Right atrium auricular region (tissue), 2 donors: ENCODE measurements around the gene TANGO2. TPM values are rescaled to one million over a fixed set of nuclear protein-coding genes. Genes with fewer than 3 reads are reported as not detected.

ENCODE experiments used
- DNase-seq: peaks from one replicate; pipeline ENCODE4 v3.0.0-alpha.2; 2019; ENCODE audit warnings: low spot score
- H3K27ac ChIP-seq, 2 donors: fragments of 200-600 bp; sonication (generic); 1 replicate in 1 of 2; 2 replicates in 1 of 2; pipeline ENCODE4 v1.5.1; 2016 to 2019
- H3K27me3 ChIP-seq, 2 donors: fragments of 200-600 bp; sonication (generic); one replicate each; pipeline versions ENCODE4 v1.5.1 to v1.6.0; 2017 to 2019
- H3K36me3 ChIP-seq: fragments of 200-600 bp; sonication (generic); one replicate; pipeline ENCODE4 v1.5.1; 2016
- H3K4me1 ChIP-seq, 2 donors: fragments of 200-600 bp; sonication (generic); one replicate each; pipeline versions ENCODE4 v1.5.1 to v1.6.0; 2017 to 2019
- H3K4me3 ChIP-seq, 2 donors: fragments of 200-600 bp; sonication (generic); 1 replicate in 1 of 2; 2 replicates in 1 of 2; pipeline ENCODE4 v1.5.1; 2017 to 2019; ENCODE audit warnings: mild to moderate bottlenecking in 1 of 2, moderate library complexity in 1 of 2
- H3K9me3 ChIP-seq, 2 donors: fragments of 200-600 bp; sonication (generic); one replicate each; pipeline ENCODE4 v1.5.1; 2019
- total RNA-seq, 2 donors: library from RNA; depleted of rRNA; stranded (reverse); fragments of >200 nt; gene quantifications; one replicate each; pipeline ENCODE4 v1.1.0, GENCODE V29; 2016
- TF ChIP-seq, protein P1 (sequence below), 2 donors: fragments of 200-600 bp; sonication (generic); IDR thresholded peaks; one replicate each; pipeline ENCODE4 v1.5.1; 2019; ENCODE audit warnings: antibody characterized with exemption in 2 of 2

Gene TANGO2
- total RNA-seq, 2 donors from 2014 or later, result 95.2 to 101 TPM

DNA sequence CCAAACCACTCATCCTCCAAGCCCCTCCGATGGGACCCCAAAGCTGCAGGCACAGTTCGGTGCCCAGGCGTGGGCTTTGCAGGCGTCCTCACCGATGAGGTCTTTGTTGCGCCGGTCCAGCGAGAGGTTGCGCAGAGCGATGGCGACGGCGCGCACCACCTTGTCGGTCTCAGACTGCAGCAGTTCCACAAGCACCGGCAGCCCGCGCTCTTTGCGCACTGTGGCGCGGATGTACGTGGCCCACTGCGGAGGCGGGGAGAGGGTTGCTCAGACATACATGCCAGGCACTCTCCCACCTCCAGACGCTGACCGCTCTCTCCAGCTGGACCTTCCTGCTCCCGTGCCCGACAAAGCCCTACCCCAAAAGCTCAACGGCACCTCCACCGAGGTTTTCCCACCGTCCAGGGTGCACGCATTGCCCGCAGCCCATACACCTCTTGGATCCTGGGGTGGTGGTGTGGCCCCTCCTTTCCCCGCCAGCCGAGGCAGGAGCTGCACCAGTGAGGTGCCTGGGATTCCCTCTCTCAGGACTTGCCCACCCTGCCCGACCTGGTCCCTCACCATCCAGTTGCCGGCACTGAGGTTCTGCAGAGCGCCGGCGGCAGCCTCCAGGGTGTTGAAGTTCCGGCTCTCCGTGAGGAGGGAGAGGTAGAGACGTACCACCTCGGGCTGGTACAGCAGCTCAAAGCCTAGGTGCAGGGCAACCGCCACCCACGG, 47.2 kb upstream of the TANGO2 start:
- H3K27ac ChIP-seq, result no peak overlapping the region
- no peak for DNase-seq
- no peaks in the 10 kb centered on the region for H3K27me3 ChIP-seq
- TF ChIP-seq, protein P1, sequence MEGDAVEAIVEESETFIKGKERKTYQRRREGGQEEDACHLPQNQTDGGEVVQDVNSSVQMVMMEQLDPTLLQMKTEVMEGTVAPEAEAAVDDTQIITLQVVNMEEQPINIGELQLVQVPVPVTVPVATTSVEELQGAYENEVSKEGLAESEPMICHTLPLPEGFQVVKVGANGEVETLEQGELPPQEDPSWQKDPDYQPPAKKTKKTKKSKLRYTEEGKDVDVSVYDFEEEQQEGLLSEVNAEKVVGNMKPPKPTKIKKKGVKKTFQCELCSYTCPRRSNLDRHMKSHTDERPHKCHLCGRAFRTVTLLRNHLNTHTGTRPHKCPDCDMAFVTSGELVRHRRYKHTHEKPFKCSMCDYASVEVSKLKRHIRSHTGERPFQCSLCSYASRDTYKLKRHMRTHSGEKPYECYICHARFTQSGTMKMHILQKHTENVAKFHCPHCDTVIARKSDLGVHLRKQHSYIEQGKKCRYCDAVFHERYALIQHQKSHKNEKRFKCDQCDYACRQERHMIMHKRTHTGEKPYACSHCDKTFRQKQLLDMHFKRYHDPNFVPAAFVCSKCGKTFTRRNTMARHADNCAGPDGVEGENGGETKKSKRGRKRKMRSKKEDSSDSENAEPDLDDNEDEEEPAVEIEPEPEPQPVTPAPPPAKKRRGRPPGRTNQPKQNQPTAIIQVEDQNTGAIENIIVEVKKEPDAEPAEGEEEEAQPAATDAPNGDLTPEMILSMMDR (IDR thresholded peaks at IDR 0.05), result no peak
- no peak overlapping the region for H3K4me3 ChIP-seq
- peaks cover 0 to 8% of the 10 kb centered on the region in 2 donors for H3K4me1 ChIP-seq
- no peaks in the 10 kb centered on the region for H3K9me3 ChIP-seq
- H3K36me3 ChIP-seq, result peaks cover 40% of the 10 kb centered on the region

DNA sequence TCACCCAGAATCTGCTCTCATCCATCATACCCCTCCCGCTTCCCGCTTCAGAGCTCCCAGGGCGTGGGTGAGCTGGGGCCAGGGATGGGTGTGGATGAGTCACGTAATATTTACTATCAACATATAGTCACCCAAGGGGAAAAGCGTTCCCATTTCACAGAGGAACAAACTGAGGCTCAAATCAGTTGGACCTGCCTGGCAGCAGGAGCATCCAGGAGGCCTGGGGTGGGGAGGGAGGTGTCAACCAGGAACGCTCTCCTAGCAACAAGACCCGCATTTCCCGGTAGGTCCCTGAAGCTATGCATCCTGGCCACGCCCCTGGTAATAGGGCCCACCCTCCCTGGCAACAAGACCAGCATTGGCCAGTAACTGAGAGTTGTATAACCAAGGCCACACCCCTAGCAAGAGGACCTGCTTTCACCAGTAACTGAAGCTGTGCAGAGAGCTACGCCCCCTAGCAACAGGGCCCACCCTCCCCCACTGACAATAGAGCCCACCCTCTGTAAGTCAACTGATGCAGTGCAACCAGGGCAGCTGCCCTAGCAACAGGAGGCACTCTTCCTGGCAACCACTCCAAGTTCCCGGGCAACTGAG, 46.5 kb upstream of the TANGO2 start:
- H3K27me3 ChIP-seq, result no peaks in the 10 kb centered on the region
- H3K27ac ChIP-seq, result no peak overlapping the region
- H3K4me1 ChIP-seq, result peaks cover 0 to 8% of the 10 kb centered on the region in 2 donors
- TF ChIP-seq, protein P1 (IDR thresholded peaks at IDR 0.05), result no peak
- no peak for DNase-seq
- no peak overlapping the region for H3K4me3 ChIP-seq
- H3K9me3 ChIP-seq, result no peaks in the 10 kb centered on the region
- H3K36me3 ChIP-seq, result peaks cover 41% of the 10 kb centered on the region

DNA sequence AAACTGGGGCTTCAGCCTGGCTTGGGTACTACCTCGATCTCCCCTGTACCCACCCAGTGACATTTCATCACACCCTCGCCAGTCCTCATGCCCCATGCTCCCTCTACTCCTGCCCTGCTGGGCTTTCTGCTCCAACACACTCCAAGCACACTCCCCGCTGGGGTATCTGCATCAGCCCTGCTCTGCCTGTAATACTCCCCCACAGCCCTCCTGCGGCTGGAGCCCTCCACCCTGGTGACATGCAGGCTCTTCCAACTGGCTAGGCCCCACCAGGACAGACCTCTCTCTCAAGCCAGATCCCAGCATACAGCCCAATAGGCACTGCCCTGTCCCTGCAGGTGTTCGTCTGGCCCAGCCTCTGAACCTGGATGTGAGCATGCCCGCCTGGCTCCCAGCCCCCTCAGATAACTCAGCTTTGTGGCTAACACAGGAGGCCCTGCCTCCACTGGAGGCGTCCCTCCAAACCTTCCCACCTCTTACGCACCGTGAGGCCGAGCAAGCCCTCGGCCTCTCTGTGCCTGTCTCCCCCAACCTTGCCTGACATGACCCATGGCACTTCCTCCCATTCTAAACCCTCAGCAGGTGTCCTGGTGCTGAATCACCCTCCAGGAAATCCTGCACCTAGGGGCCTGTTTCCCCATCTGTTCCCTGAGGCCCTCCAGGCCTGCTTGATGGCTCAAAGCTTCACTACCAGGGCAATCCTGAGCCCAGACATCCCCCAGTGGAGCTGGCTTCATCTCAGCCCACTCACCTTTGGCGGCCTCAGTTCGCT, 45.8 kb upstream of the TANGO2 start:
- no peak for DNase-seq
- Histone ChIP-seq H3K27ac (no peak overlapping the region), H3K27me3 (no peaks in the 10 kb centered on the region), H3K4me3 (no peak overlapping the region), H3K4me1 (peaks cover 0 to 8% of the 10 kb centered on the region in 2 donors), H3K9me3 (no peaks in the 10 kb centered on the region), H3K36me3 (peaks cover 41% of the 10 kb centered on the region)
- TF ChIP-seq, protein P1 (IDR thresholded peaks at IDR 0.05), result no peak

DNA sequence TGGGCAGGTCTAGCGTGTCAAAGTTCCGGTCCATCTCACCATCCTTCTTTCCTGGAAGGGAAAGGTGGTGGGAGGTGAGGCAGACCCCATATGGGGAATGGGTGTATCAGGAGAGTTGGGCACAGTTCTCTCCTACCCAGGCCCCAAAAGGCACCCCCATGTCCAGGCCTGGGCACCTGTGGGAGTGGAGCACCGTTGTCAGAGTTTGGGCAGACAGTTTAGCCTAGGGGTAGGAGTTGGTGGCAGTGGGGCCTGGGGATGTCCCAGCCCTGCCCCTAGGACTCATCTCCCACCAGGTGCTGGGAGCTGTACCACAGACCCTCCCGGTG, 45.2 kb upstream of the TANGO2 start:
- no peak for DNase-seq

DNA sequence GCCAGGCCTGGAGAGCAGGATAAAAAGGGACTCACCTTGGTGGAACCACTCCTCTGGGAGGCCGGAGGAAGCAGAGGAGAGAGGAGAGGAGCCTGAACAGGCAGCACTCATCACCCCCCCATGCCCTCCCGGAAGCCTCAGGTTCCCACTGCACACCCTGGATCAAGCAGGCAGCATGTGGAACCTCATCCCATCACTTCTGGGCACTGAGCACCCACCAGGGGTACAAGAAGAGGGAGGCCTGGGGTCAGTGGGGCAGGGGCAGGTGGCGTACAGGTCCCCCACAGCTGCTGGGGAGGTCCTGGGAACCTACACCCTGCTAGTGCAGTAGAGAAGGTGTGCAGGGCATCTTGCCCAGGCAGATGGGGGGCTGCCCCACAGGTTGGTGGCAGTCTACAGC, 44.2 kb upstream of the TANGO2 start:
- no peak for DNase-seq
- Histone ChIP-seq H3K4me3 (no peak overlapping the region), H3K36me3 (peaks cover 45% of the 10 kb centered on the region), H3K27ac (no peak overlapping the region), H3K9me3 (no peaks in the 10 kb centered on the region), H3K27me3 (no peaks in the 10 kb centered on the region), H3K4me1 (no peaks in the 10 kb centered on the region)
- TF ChIP-seq, protein P1 (IDR thresholded peaks at IDR 0.05), result no peak

More for the DNA sequence above, 45.2 kb upstream of the TANGO2 start:
- peaks cover 45% of the 10 kb centered on the region for H3K36me3 ChIP-seq
- H3K27ac ChIP-seq, result no peak overlapping the region
- TF ChIP-seq, protein P1 (IDR thresholded peaks at IDR 0.05), result no peak
- H3K4me3 ChIP-seq, result no peak overlapping the region
- H3K4me1 ChIP-seq, result peaks cover 0 to 7% of the 10 kb centered on the region in 2 donors
- H3K9me3 ChIP-seq, result no peaks in the 10 kb centered on the region
- no peaks in the 10 kb centered on the region for H3K27me3 ChIP-seq
